ENCODE results near the gene LMNA. TPM values are rescaled to one million over a fixed set of nuclear protein-coding genes. Genes with fewer than 3 reads are reported as not detected.
A peak's percentile ranks its signal among the peaks of the same experiment; 100 is the strongest.

LMNA gene
- total RNA-seq, 4 donors from 2014 or later: 574 to 977 (median 714) TPM

- no peak for TF ChIP-seq CTCF (IDR thresholded peaks at IDR 0.05)
- WGBS: 76% methylated on average over 3 of the region's 3 CpGs
- no peak overlapping the region for H3K4me3 ChIP-seq
- peaks cover 78% of the 10 kb centered on the region for H3K4me1 ChIP-seq
- H3K36me3 ChIP-seq: no peaks in the 10 kb centered on the region
- no peaks in the 10 kb centered on the region for H3K27me3 ChIP-seq
- H3K27ac ChIP-seq: peak overlapping the region; percentile 93
- no peaks in the 10 kb centered on the region for H3K9me3 ChIP-seq
- DNase-seq (ENCODE audit: low spot score in 2 of 2): no peak
Observed at GRCh38 chr1:156099282-156099681, 15.2 kb upstream of the LMNA start.

GRCh38 chr1:156100205-156100995, 14.1 kb upstream of the LMNA start:
- no peak overlapping the region for H3K4me3 ChIP-seq
- peak overlapping the region; percentile 98 for H3K27ac ChIP-seq
- no peak for DNase-seq (ENCODE audit: low spot score in 2 of 2)
- WGBS: 44% methylated on average over 4 of the region's 4 CpGs
- no peaks in the 10 kb centered on the region for H3K9me3 ChIP-seq
- H3K4me1 ChIP-seq: peaks cover 89% of the 10 kb centered on the region
- TF ChIP-seq CTCF (IDR thresholded peaks at IDR 0.05) (no peak), POLR2A (IDR thresholded peaks at IDR 0.05) (no peak), EP300 (IDR thresholded peaks at IDR 0.05) (no peak), POLR2AphosphoS5 (IDR thresholded peaks at IDR 0.05) (no peak)
- no peaks in the 10 kb centered on the region for H3K27me3 ChIP-seq
- no peaks in the 10 kb centered on the region for H3K36me3 ChIP-seq

- Histone ChIP-seq H3K36me3 (no peaks in the 10 kb centered on the region), H3K27me3 (no peaks in the 10 kb centered on the region), H3K4me3 (no peak overlapping the region), H3K27ac (peak overlapping the region; percentile 98), H3K9me3 (no peaks in the 10 kb centered on the region), H3K4me1 (peaks cover 89% of the 10 kb centered on the region)
- 42% methylated on average over 6 of the region's 6 CpGs for WGBS
- TF ChIP-seq CTCF (IDR thresholded peaks at IDR 0.05): no peak
- no peak for TF ChIP-seq POLR2AphosphoS5 (IDR thresholded peaks at IDR 0.05)
- no peak for TF ChIP-seq EP300 (IDR thresholded peaks at IDR 0.05)
- TF ChIP-seq POLR2A (IDR thresholded peaks at IDR 0.05): no peak
- DNase-seq (ENCODE audit: low spot score in 2 of 2): peak in 1 of 2 donors; percentile 82
Observed at GRCh38 chr1:156101880-156102279, 12.6 kb upstream of the LMNA start.

- no peak for DNase-seq (ENCODE audit: low spot score in 2 of 2)
- peaks cover 86% of the 10 kb centered on the region for H3K4me1 ChIP-seq
- peak overlapping the region; percentile 43 for H3K4me3 ChIP-seq
- H3K27ac ChIP-seq: peak overlapping the region; percentile 98
- TF ChIP-seq EP300 (IDR thresholded peaks at IDR 0.05): no peak
- no peak for TF ChIP-seq POLR2A (IDR thresholded peaks at IDR 0.05)
- no peak for TF ChIP-seq POLR2AphosphoS5 (IDR thresholded peaks at IDR 0.05)
- TF ChIP-seq CTCF (IDR thresholded peaks at IDR 0.05): no peak
- H3K36me3 ChIP-seq: no peaks in the 10 kb centered on the region
- WGBS: 47% methylated on average over 11 of the region's 16 CpGs
- H3K9me3 ChIP-seq: no peaks in the 10 kb centered on the region
- H3K27me3 ChIP-seq: no peaks in the 10 kb centered on the region
Observed at GRCh38 chr1:156102633-156103511, 11.6 kb upstream of the LMNA start.

GRCh38 chr1:156103521-156103947, 11.0 kb upstream of the LMNA start:
- 11% methylated on average over 6 of the region's 9 CpGs for WGBS
- no peaks in the 10 kb centered on the region for H3K27me3 ChIP-seq
- peak overlapping the region; percentile 43 for H3K4me3 ChIP-seq
- no peaks in the 10 kb centered on the region for H3K36me3 ChIP-seq
- H3K4me1 ChIP-seq: peaks cover 90% of the 10 kb centered on the region
- peak; percentile 89 to 92 for DNase-seq (ENCODE audit: low spot score in 2 of 2)
- TF ChIP-seq POLR2AphosphoS5 (IDR thresholded peaks at IDR 0.05) (peak; percentile 21 to 84 (median 31)), EP300 (IDR thresholded peaks at IDR 0.05) (no peak), CTCF (IDR thresholded peaks at IDR 0.05) (no peak)
- H3K9me3 ChIP-seq: no peaks in the 10 kb centered on the region
- peak overlapping the region; percentile 98 for H3K27ac ChIP-seq
